Osteoblast (primary cell): Measurements from ENCODE around the gene DDX1. TPM values are rescaled to one million over a fixed set of nuclear protein-coding genes. Genes with fewer than 3 reads are reported as not detected.
A peak's percentile ranks its signal among the peaks of the same experiment; 100 is the strongest.

Source experiments
- DNase-seq: peaks from one replicate; pipeline ENCODE4 v3.0.0; 2011; ENCODE audit warnings: low spot score, mixed read lengths; ENCODE audit not compliant: insufficient read length; ENCODE audit errors: missing footprints
- H2AFZ ChIP-seq: 2 replicates; pipeline ENCODE4 v1.6.0; 2011; ENCODE audit warnings: mild to moderate bottlenecking, low read length
- H3K27ac ChIP-seq: 2 replicates; pipeline ENCODE4 v1.5.1; 2011; ENCODE audit warnings: mild to moderate bottlenecking, low read depth, low read length, moderate library complexity
- H3K27me3 ChIP-seq: 2 replicates; pipeline ENCODE4 v1.6.0; 2012; ENCODE audit warnings: mild to moderate bottlenecking, control low read depth, inconsistent platforms, low read length, moderate library complexity; ENCODE audit not compliant: insufficient read depth
- H3K36me3 ChIP-seq: 2 replicates; pipeline ENCODE4 v1.5.1; 2011; ENCODE audit warnings: mild to moderate bottlenecking, low read length, control low read depth, moderate library complexity; ENCODE audit not compliant: insufficient read depth
- H3K4me1 ChIP-seq: 2 replicates; pipeline ENCODE4 v1.5.1; 2011; ENCODE audit warnings: mild to moderate bottlenecking, low read length, control low read depth, moderate library complexity; ENCODE audit not compliant: insufficient read depth
- H3K4me2 ChIP-seq: 2 replicates; pipeline ENCODE4 v1.6.0; 2011; ENCODE audit warnings: mild to moderate bottlenecking, low read length; ENCODE audit not compliant: insufficient read depth
- H3K4me3 ChIP-seq: fragments of 200-600 bp; sonication (generic); 3 replicates; pipeline ENCODE4 v1.5.1; 2012; ENCODE audit warnings: mild to moderate bottlenecking, low read length, inconsistent platforms; ENCODE audit not compliant: insufficient read depth
- H3K79me2 ChIP-seq: 2 replicates; pipeline ENCODE4 v1.6.0; 2012; ENCODE audit warnings: mild to moderate bottlenecking, low read length, control low read depth, inconsistent platforms; ENCODE audit not compliant: insufficient read depth
- H3K9me3 ChIP-seq: 2 replicates; pipeline ENCODE4 v1.5.1; 2011; ENCODE audit warnings: low read depth, low read length, control low read depth
- H4K20me1 ChIP-seq: 2 replicates; pipeline ENCODE4 v1.6.0; 2012; ENCODE audit warnings: mild to moderate bottlenecking, low read length, control low read depth; ENCODE audit not compliant: insufficient read depth
- CTCF ChIP-seq: IDR thresholded peaks from 2 replicates; pipeline ENCODE4 v1.5.1; 2011; ENCODE audit warnings: mild to moderate bottlenecking, low read depth, low read length, moderate library complexity; ENCODE audit errors: extremely low read depth
- total RNA-seq: library from RNA; depleted of rRNA; stranded (reverse); fragments of >200 nt; gene quantifications from 2 replicates; pipeline ENCODE4 v1.2.3, GENCODE V29; 2012

Gene DDX1
- total RNA-seq, 1 donor: 76.0 TPM

DNA sequence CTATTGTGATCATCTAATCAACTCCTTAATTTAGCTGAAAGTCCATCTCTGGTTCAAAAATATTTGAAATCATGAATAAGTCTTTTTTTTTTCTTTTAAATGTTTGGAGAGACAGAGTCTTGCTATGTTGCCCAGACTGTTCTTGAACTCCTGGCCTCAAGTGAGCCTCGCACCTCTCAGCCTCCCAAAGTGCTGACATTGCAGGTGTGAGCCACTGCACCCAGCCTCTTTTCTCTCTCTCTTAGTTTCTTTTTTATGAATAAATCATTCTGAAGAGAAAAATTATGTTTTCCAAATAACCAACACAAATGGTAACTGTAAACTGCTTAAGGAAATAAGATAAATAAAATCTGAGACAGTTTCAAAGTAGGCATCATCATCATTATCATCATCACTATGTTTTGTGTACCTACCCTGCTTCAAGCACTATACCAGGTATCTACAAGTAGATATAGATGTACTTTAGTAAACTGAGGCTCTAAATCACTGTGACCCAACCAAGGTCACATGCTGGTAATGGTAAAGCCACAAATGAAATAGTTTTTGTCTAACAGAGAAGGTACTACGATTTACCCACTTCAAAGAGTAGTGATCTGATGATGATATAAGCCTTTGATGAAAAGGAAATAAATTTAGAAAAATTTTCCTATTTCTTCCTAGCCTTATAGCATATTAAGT is 25.5 kb upstream of the DDX1 start:
- H3K4me3 ChIP-seq: no peak overlapping the region
- peaks cover 1% of the 10 kb centered on the region for H3K79me2 ChIP-seq
- H2AFZ ChIP-seq: no peak overlapping the region
- H3K4me1 ChIP-seq: peaks cover 6% of the 10 kb centered on the region
- no peaks in the 10 kb centered on the region for H3K27me3 ChIP-seq
- H3K27ac ChIP-seq: no peak overlapping the region
- no peaks in the 10 kb centered on the region for H3K36me3 ChIP-seq
- H3K4me2 ChIP-seq: no peak overlapping the region
- no peak for DNase-seq
- TF ChIP-seq CTCF: no peak
- H4K20me1 ChIP-seq: no peaks in the 10 kb centered on the region
- H3K9me3 ChIP-seq: no peaks in the 10 kb centered on the region

GRCh38 chr2:15566912-15567311 is 24.8 kb upstream of the DDX1 start:
- Histone ChIP-seq H3K9me3 (no peaks in the 10 kb centered on the region), H3K4me3 (no peak overlapping the region), H3K36me3 (no peaks in the 10 kb centered on the region), H3K27me3 (no peaks in the 10 kb centered on the region), H3K4me1 (peaks cover 5% of the 10 kb centered on the region), H3K79me2 (no peaks in the 10 kb centered on the region), H2AFZ (no peak overlapping the region), H4K20me1 (no peaks in the 10 kb centered on the region), H3K4me2 (no peak overlapping the region), H3K27ac (no peak overlapping the region)
- TF ChIP-seq CTCF: no peak
- DNase-seq: no peak

- Histone ChIP-seq H3K27ac (no peak overlapping the region), H3K27me3 (no peaks in the 10 kb centered on the region), H3K4me3 (no peak overlapping the region), H3K4me2 (no peak overlapping the region), H3K36me3 (no peaks in the 10 kb centered on the region), H3K9me3 (no peaks in the 10 kb centered on the region), H3K4me1 (no peaks in the 10 kb centered on the region), H3K79me2 (no peaks in the 10 kb centered on the region), H4K20me1 (no peaks in the 10 kb centered on the region), H2AFZ (no peak overlapping the region)
- no peak for TF ChIP-seq CTCF
- no peak for DNase-seq
Measured at GRCh38 chr2:15568874-15569273, 22.8 kb upstream of the DDX1 start.

- H4K20me1 ChIP-seq: no peaks in the 10 kb centered on the region
- H3K4me3 ChIP-seq: no peak overlapping the region
- H3K27ac ChIP-seq: no peak overlapping the region
- H2AFZ ChIP-seq: peak overlapping the region; percentile 7
- H3K27me3 ChIP-seq: no peaks in the 10 kb centered on the region
- DNase-seq: no peak
- H3K36me3 ChIP-seq: no peaks in the 10 kb centered on the region
- TF ChIP-seq CTCF: no peak
- H3K79me2 ChIP-seq: no peaks in the 10 kb centered on the region
- H3K4me2 ChIP-seq: no peak overlapping the region
- H3K4me1 ChIP-seq: no peaks in the 10 kb centered on the region
- H3K9me3 ChIP-seq: no peaks in the 10 kb centered on the region
Measured at GRCh38 chr2:15570104-15570503, 21.6 kb upstream of the DDX1 start.
